ENCODE results near the gene GJC1. TPM values are rescaled to one million over a fixed set of nuclear protein-coding genes. Genes with fewer than 3 reads are reported as not detected.

The GJC1 gene
- total RNA-seq, 5 donors from 2014 or later (not counting 1 experiment from before 2014, with no cell fraction given), result 0.09 to 0.93 (median 0.30) TPM; not detected in 2

DNA sequence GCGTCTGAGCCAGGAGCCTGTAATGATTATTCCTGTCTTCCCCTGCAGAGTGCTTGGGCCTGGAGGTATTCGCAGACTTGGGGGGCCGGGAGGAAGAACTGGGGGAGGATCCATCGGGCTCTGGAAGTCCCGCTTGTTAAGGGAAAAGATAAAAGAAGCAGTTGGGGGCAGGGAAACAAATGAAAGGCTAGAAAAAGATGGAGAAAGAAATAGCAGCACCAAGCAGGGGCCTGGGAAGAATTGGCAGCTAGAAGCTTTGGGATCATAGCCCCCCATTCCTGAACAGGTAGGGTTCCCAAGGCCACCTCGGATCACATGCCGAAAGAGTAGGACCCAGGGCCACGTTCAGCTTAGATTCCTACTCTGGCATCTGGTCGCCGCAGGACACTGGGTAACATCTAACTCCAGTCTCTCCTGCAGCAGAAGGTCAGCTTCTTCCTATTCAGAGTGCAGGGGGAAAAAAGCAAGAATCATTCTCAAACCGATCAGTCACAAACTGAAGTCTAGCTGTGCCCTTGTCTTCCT lies 47.7 kb downstream of the GJC1 start:
- Mint-ChIP-seq H3K4me1 (peaks cover 0 to 7% (median 3%) of the 10 kb centered on the region in 3 donors), H3K9me3 (no peaks in the 10 kb centered on the region), H3K27me3 (peaks cover 0 to 9% of the 10 kb centered on the region in 2 donors), H3K36me3 (no peaks in the 10 kb centered on the region), H3K27ac (no peak overlapping the region), H3K4me3 (no peak overlapping the region)
- Histone ChIP-seq H3K4me3 (ENCODE audit: control insufficient read depth in 1 of 2, extremely low read depth in 1 of 2, low read length in 1 of 2) (no peak overlapping the region), H3K9me3 (no peaks in the 10 kb centered on the region), H3K4me1 (ENCODE audit: control insufficient read depth in 1 of 2, extremely low read depth in 1 of 2, insufficient read depth in 2 of 2, low read length in 2 of 2) (peaks cover 4 to 12% of the 10 kb centered on the region in 2 experiments), H3K36me3 (ENCODE audit: control insufficient read depth in 2 of 2, extremely low read depth in 1 of 2, insufficient read depth in 1 of 2, low read length in 1 of 2) (no peaks in the 10 kb centered on the region), H3K27me3 (replicated peaks in 1 of 2; ENCODE audit: control insufficient read depth in 2 of 2, extremely low read depth in 1 of 2, insufficient read depth in 2 of 2, low read length in 1 of 2) (peaks cover 0 to 46% of the 10 kb centered on the region in 2 experiments), H3K27ac (ENCODE audit: low read length) (no peak overlapping the region)
- POLR2A ChIA-PET, result no interaction called here
- CTCF ChIA-PET, result interaction anchor here (0.5 to 0.9 kb wide), 3 partner anchors 12 to 269 kb away, joined by 3 to 5 read pairs (median 3); no protein-coding TSS in a partner anchor
- ATAC-seq (replicated peaks in 1 of 4) (no peak), DNase-seq (no peak)
- WGBS (ENCODE audit: insufficient coverage), result 90% methylated on average over 7 of the region's 11 CpGs

DNA sequence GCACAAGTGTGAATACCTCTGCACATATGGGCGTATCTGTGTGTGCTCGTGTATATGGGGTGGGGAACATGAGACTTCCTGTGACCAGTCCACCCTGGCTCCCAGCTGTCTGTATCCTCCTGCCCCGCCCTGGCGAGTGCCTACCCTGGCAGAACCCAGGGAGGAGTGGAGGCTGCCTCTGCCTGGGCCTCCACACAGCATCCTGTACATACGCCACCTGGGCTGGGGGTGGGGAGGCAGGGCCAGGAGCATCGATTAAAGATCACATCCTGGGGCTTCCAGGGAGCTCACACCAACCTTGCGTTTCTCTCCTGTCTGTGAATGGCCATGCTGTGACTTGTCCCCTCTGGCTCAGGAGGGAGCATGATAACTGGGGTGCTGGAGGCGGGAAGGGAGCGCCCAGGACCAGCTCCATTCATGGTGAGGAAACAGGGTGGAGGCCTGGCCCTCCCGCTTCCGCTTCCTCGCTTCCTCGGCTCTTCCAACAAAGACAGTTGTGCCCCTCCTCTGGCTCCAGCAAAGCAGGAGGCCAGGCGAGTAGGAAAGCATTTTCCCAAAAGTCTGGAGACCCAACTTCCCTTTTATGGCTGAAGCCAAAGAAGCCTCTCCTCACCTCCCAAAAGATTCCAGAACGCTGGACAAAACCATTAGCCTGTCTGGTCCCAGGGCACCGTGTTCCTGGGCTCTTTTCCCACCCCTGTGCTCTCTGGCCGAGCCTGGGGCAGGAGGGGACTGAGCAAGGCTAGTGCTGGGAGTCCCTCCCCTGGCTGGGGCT lies 48.3 kb downstream of the GJC1 start:
- no peaks in the 10 kb centered on the region for H3K9me3 Mint-ChIP-seq
- ATAC-seq (replicated peaks in 1 of 4), result no peak

GRCh38 chr17:44780845-44781480 lies 49.1 kb downstream of the GJC1 start:
- H3K36me3 ChIP-seq (ENCODE audit: control insufficient read depth in 2 of 2, extremely low read depth in 1 of 2, insufficient read depth in 1 of 2, low read length in 1 of 2), result no peaks in the 10 kb centered on the region
- ATAC-seq (replicated peaks in 1 of 4) (no peak), DNase-seq (no peak)
- Mint-ChIP-seq H3K4me1 (peaks cover 5 to 10% (median 6%) of the 10 kb centered on the region in 3 donors), H3K9me3 (no peaks in the 10 kb centered on the region), H3K27ac (no peak overlapping the region), H3K4me3 (no peak overlapping the region), H3K27me3 (peaks cover 0 to 7% of the 10 kb centered on the region in 2 donors), H3K36me3 (no peaks in the 10 kb centered on the region)
- 94% methylated on average over 11 of the region's 14 CpGs for WGBS (ENCODE audit: insufficient coverage)
- ChIA-PET POLR2A (no interaction called here), CTCF (interaction anchor here (0.6 to 0.7 kb wide), 2 partner anchors 13 to 81 kb away, joined by 3 to 6 read pairs; no protein-coding TSS in a partner anchor)
- peaks cover 7 to 20% of the 10 kb centered on the region in 2 experiments for H3K4me1 ChIP-seq (ENCODE audit: control insufficient read depth in 1 of 2, extremely low read depth in 1 of 2, insufficient read depth in 2 of 2, low read length in 2 of 2)
- no peak overlapping the region for H3K4me3 ChIP-seq (ENCODE audit: control insufficient read depth in 1 of 2, extremely low read depth in 1 of 2, low read length in 1 of 2)
- no peak overlapping the region for H3K27ac ChIP-seq (ENCODE audit: low read length)
- peaks cover 0 to 56% of the 10 kb centered on the region in 2 experiments for H3K27me3 ChIP-seq (replicated peaks in 1 of 2; ENCODE audit: control insufficient read depth in 2 of 2, extremely low read depth in 1 of 2, insufficient read depth in 2 of 2, low read length in 1 of 2)
- H3K9me3 ChIP-seq, result no peaks in the 10 kb centered on the region

More for the DNA sequence above, 48.3 kb downstream of the GJC1 start:
- H3K4me3 Mint-ChIP-seq, result no peak overlapping the region
- peaks cover 0 to 53% of the 10 kb centered on the region in 2 experiments for H3K27me3 ChIP-seq (replicated peaks in 1 of 2; ENCODE audit: control insufficient read depth in 2 of 2, extremely low read depth in 1 of 2, insufficient read depth in 2 of 2, low read length in 1 of 2)
- H3K27me3 Mint-ChIP-seq, result peaks cover 0 to 7% of the 10 kb centered on the region in 2 donors
- no peak overlapping the region for H3K4me3 ChIP-seq (ENCODE audit: control insufficient read depth in 1 of 2, extremely low read depth in 1 of 2, low read length in 1 of 2)
- CTCF ChIA-PET, result interaction anchor here (0.5 to 0.9 kb wide), 3 partner anchors 12 to 268 kb away, joined by 3 to 5 read pairs (median 3); no protein-coding TSS in a partner anchor
- H3K27ac Mint-ChIP-seq, result no peak overlapping the region
- H3K36me3 Mint-ChIP-seq, result no peaks in the 10 kb centered on the region
- DNase-seq, result no peak
- peaks cover 0 to 7% (median 3%) of the 10 kb centered on the region in 3 donors for H3K4me1 Mint-ChIP-seq
- 84% methylated on average over 11 of the region's 17 CpGs for WGBS (ENCODE audit: insufficient coverage)
- POLR2A ChIA-PET, result no interaction called here
- H3K36me3 ChIP-seq (ENCODE audit: control insufficient read depth in 2 of 2, extremely low read depth in 1 of 2, insufficient read depth in 1 of 2, low read length in 1 of 2), result no peaks in the 10 kb centered on the region
- H3K27ac ChIP-seq (ENCODE audit: low read length), result no peak overlapping the region
- H3K9me3 ChIP-seq, result no peaks in the 10 kb centered on the region
- H3K4me1 ChIP-seq (ENCODE audit: control insufficient read depth in 1 of 2, extremely low read depth in 1 of 2, insufficient read depth in 2 of 2, low read length in 2 of 2), result peaks cover 4 to 13% of the 10 kb centered on the region in 2 experiments

DNA sequence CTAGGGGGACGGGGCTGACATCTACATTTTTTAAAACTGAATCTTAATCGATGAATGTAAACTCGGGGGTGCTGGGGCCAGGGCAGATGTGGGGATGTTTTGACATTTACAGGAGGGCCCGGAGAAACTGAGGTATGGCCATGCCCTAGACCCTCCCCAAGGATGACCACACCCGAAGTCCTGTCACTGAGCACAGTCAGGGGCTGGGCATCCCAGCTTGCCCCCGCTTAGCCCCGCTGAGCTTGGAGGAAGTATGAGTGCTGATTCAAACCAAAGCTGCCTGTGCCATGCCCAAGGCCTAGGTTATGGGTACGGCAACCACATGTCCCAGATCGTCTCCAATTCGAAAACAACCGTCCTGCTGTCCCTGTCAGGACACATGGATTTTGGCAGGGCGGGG lies 49.9 kb downstream of the GJC1 start:
- H3K4me1 Mint-ChIP-seq, result peaks cover 6 to 10% (median 7%) of the 10 kb centered on the region in 3 donors
- no peak for DNase-seq
- no peaks in the 10 kb centered on the region for H3K36me3 Mint-ChIP-seq
- Histone ChIP-seq H3K4me3 (ENCODE audit: control insufficient read depth in 1 of 2, extremely low read depth in 1 of 2, low read length in 1 of 2) (no peak overlapping the region), H3K36me3 (ENCODE audit: control insufficient read depth in 2 of 2, extremely low read depth in 1 of 2, insufficient read depth in 1 of 2, low read length in 1 of 2) (no peaks in the 10 kb centered on the region), H3K4me1 (ENCODE audit: control insufficient read depth in 1 of 2, extremely low read depth in 1 of 2, insufficient read depth in 2 of 2, low read length in 2 of 2) (peaks cover 7 to 26% of the 10 kb centered on the region in 2 experiments), H3K9me3 (no peaks in the 10 kb centered on the region), H3K27ac (ENCODE audit: low read length) (no peak overlapping the region), H3K27me3 (replicated peaks in 1 of 2; ENCODE audit: control insufficient read depth in 2 of 2, extremely low read depth in 1 of 2, insufficient read depth in 2 of 2, low read length in 1 of 2) (peaks cover 0 to 56% of the 10 kb centered on the region in 2 experiments)
- H3K27me3 Mint-ChIP-seq, result peaks cover 0 to 7% of the 10 kb centered on the region in 2 donors
- no peak for ATAC-seq (replicated peaks in 1 of 4)
- no peaks in the 10 kb centered on the region for H3K9me3 Mint-ChIP-seq
- H3K27ac Mint-ChIP-seq, result no peak overlapping the region
- no peak overlapping the region for H3K4me3 Mint-ChIP-seq
- 80% methylated on average over 7 of the region's 12 CpGs for WGBS (ENCODE audit: insufficient coverage)
- CTCF ChIA-PET, result no interaction called here
- POLR2A ChIA-PET, result no interaction called here

DNA sequence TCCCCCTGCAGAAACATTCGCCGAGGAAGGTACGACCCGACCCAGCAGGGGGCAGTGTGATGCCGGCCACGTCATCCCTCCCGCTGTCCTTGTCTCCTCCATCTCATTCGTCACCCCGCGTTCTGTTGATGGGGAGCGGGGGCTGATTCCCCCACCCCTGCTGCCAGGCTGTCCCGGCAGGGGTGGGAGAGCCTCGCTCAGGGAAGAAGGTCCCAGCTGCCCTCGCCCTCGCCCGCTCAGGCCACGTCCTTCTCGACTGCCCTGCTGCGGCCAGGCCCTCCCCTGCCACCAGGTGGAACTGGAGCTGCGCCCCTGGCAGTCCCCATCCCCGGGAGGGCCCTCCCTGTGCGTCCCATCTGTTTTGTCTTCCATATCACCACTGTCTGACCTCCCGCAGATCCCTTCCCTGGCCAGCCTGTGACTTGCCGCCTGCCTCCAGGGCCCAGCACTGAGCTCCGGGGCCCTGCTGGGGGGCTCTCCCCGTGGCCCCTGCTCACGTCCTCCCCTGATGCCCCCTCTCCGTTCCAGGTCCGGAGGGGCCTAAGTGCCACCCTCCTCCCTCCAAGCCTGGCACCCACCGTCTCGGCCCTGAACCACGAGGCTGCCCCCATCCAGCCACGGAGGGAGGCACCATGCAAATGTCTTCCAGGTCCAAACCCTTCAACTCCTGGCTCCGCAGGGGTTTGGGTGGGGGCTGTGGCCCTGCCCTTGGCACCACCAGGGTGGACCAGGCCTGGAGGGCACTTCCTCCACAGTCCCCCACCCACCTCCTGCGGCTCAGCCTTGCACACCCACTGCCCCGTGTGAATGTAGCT lies 50.7 kb downstream of the GJC1 start:
- peaks cover 7 to 33% of the 10 kb centered on the region in 2 experiments for H3K4me1 ChIP-seq (ENCODE audit: control insufficient read depth in 1 of 2, extremely low read depth in 1 of 2, insufficient read depth in 2 of 2, low read length in 2 of 2)
- H3K4me3 Mint-ChIP-seq, result peak overlapping the region; percentile 41 to 51 (median 44)
- POLR2A ChIA-PET, result no interaction called here
- peak; percentile 43 to 91 (median 75) for DNase-seq
- CTCF ChIA-PET, result interaction anchor here (0.5 to 1.6 kb wide), 9 partner anchors 18 to 1485 kb away, joined by 3 to 6 read pairs (median 3); no protein-coding TSS in a partner anchor
- H3K27me3 Mint-ChIP-seq, result peaks cover 0 to 7% of the 10 kb centered on the region in 2 donors
- H3K4me3 ChIP-seq (ENCODE audit: control insufficient read depth in 1 of 2, extremely low read depth in 1 of 2, low read length in 1 of 2), result peak overlapping the region; percentile 44 to 57
- H3K36me3 Mint-ChIP-seq, result no peaks in the 10 kb centered on the region
- H3K36me3 ChIP-seq (ENCODE audit: control insufficient read depth in 2 of 2, extremely low read depth in 1 of 2, insufficient read depth in 1 of 2, low read length in 1 of 2), result no peaks in the 10 kb centered on the region
- ATAC-seq (replicated peaks in 1 of 4), result peak; percentile 13 to 26 (median 15)
- WGBS (ENCODE audit: insufficient coverage), result 26% methylated on average over 27 of the region's 36 CpGs
- H3K4me1 Mint-ChIP-seq, result peaks cover 6 to 12% (median 7%) of the 10 kb centered on the region in 3 donors
- no peaks in the 10 kb centered on the region for H3K9me3 ChIP-seq
- H3K9me3 Mint-ChIP-seq, result no peaks in the 10 kb centered on the region
- peaks cover 0 to 59% of the 10 kb centered on the region in 2 experiments for H3K27me3 ChIP-seq (replicated peaks in 1 of 2; ENCODE audit: control insufficient read depth in 2 of 2, extremely low read depth in 1 of 2, insufficient read depth in 2 of 2, low read length in 1 of 2)
- H3K27ac ChIP-seq (ENCODE audit: low read length), result no peak overlapping the region
- peak overlapping the region in 1 of 2 donors; percentile 28 for H3K27ac Mint-ChIP-seq

Data from T-cell (primary cell).